ENCODE results near the gene CSGALNACT2. TPM values are rescaled to one million over a fixed set of nuclear protein-coding genes. Genes with fewer than 3 reads are reported as not detected.

The CSGALNACT2 gene
- total and polyA plus RNA-seq, 12 donors, result 4.6 to 12.9 (median 9.6) TPM

DNA sequence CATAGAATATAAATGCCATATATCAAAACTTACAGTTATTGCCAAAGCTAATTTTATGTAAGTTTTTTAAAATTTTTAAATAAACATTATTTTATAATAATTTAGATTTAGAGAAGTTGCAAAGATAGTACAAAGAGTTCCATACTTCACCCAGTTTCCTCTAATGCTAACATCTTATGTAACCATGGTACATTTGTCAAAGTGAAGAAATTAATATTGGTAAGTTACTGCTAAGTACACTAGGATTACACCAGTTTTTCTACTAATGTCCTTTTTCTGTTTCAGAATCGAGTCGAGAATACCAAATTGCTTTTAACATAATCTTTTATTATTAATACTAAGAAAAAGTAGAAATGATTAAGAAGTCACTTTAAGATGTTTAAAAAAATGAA lies 29.2 kb downstream of the CSGALNACT2 start:
- no peak for TF ChIP-seq CTCF (IDR thresholded peaks at IDR 0.05)
- intact Hi-C loops (cut with DNase I), result no loop called here
- Histone ChIP-seq H3K36me3 (peaks cover 0 to 92% (median 0%) of the 10 kb centered on the region in 9 donors), H3K27me3 (no peaks in the 10 kb centered on the region), H3K4me1 (peaks cover 0 to 31% (median 0%) of the 10 kb centered on the region in 9 donors), H3K9me3 (no peaks in the 10 kb centered on the region), H3K27ac (no peak overlapping the region), H3K4me3 (no peak overlapping the region)
- ATAC-seq, result no peak
- DNase-seq, result no peak
- 69 to 100% methylated on average over 2 of the region's 2 CpGs for WGBS, 2 donors

DNA sequence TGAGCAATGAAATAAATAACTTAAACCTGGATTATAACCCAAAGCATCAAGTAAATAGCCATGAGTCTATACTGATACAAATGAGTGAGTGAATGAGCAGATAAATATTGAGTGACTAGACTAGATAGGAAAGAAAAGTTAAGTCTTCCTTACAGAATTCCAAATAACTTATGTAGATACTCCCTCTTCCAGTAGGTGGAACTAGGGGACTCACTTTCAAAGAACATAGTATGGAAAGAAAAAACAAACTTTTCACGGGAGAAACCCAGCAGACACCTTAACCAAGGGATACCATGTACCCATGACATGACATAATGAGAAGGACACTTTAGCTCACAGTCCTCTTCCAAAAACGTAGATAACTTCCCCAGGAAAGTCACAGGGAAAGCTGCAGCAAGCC lies 32.2 kb downstream of the CSGALNACT2 start:
- 58 to 84% methylated on average over 2 of the region's 2 CpGs for WGBS, 2 donors
- peak overlapping the region in 1 of 10 donors; percentile 22 for H3K27ac ChIP-seq

DNA sequence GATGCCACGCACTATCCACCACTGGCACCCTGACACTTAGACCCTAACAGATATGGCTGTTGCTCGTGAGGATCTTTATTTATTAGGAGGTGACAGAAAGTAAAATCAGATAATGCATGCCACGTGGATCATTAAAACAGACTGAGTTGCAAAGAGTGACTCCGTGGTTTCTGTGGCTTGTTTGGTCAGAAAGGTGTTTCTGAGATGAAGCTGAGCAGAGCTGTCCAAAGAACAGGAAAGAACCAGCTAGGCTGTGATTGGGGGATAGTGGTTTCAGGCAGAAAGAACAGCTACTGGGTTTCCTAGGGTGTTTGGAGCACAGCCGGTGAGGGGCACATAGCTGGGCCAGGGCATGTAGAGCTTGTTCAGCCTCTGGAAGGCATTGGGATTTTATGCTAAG lies 34.4 kb downstream of the CSGALNACT2 start:
- WGBS, 2 donors, result 94 to 95% methylated on average over 5 of the region's 5 CpGs
- H3K27ac ChIP-seq, result no peak overlapping the region
- H3K36me3 ChIP-seq, result peaks cover 0 to 97% (median 15%) of the 10 kb centered on the region in 9 donors
- no peaks in the 10 kb centered on the region for H3K9me3 ChIP-seq
- intact Hi-C loops (cut with DNase I), result no loop called here
- DNase-seq, result no peak
- TF ChIP-seq CTCF (IDR thresholded peaks at IDR 0.05), result no peak
- no peak for ATAC-seq
- no peak overlapping the region for H3K4me3 ChIP-seq
- no peaks in the 10 kb centered on the region for H3K27me3 ChIP-seq
- H3K4me1 ChIP-seq, result peaks cover 0 to 21% (median 0%) of the 10 kb centered on the region in 9 donors

More for the DNA sequence above, 32.2 kb downstream of the CSGALNACT2 start:
- Histone ChIP-seq H3K27me3 (no peaks in the 10 kb centered on the region), H3K4me1 (peaks cover 0 to 36% (median 0%) of the 10 kb centered on the region in 9 donors), H3K9me3 (no peaks in the 10 kb centered on the region), H3K36me3 (peaks cover 0 to 86% (median 3%) of the 10 kb centered on the region in 9 donors), H3K4me3 (no peak overlapping the region)
- no peak for ATAC-seq
- intact Hi-C loops (cut with DNase I), result no loop called here
- no peak for DNase-seq
- no peak for TF ChIP-seq CTCF (IDR thresholded peaks at IDR 0.05)

DNA sequence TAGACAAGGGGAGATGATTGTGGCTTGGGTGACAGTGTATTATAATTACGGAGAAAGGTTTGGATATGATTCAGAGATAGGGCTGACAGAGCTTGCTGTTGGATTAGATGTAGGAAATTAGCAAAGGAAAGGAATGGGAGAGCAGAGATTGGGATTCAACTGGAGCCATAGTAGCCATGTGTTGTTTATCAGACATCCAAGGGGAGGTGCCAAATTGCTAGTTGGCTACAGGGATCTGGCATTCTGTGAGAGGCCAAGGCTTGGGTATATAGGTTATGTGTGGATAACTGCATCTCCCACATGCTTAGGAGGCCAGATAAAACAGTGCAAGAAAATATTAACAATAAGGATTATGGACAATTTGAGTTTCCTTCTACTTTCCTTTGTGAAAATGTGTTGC lies 34.9 kb downstream of the CSGALNACT2 start:
- Histone ChIP-seq H3K36me3 (peaks cover 0 to 97% (median 20%) of the 10 kb centered on the region in 9 donors), H3K4me3 (no peak overlapping the region), H3K27ac (no peak overlapping the region), H3K4me1 (peaks cover 0 to 21% (median 0%) of the 10 kb centered on the region in 9 donors), H3K9me3 (peaks cover 0 to 3% (median 0%) of the 10 kb centered on the region in 11 donors), H3K27me3 (no peaks in the 10 kb centered on the region)
- TF ChIP-seq CTCF (IDR thresholded peaks at IDR 0.05), result no peak
- WGBS, 2 donors, result 79 to 83% methylated on average over 1 of the region's 1 CpG
- intact Hi-C loops (cut with DNase I), result no loop called here
- ATAC-seq (peak in 2 of 8 donors; percentile 44 to 52), DNase-seq (no peak)

All from heart right ventricle (tissue), 16 donors.